Measurements from ENCODE around the gene SLC25A33. TPM values are rescaled to one million over a fixed set of nuclear protein-coding genes. Genes with fewer than 3 reads are reported as not detected.

SLC25A33 gene
- total RNA-seq, 1 donor = 6.7 TPM

GRCh38 chr1:9631613-9632012, 92.3 kb downstream of the SLC25A33 start:
- no peak overlapping the region for H3K4me3 ChIP-seq (ENCODE audit: low read length)
- no peaks in the 10 kb centered on the region for H3K9me3 ChIP-seq (ENCODE audit: low read depth, low read length)
- peaks cover 76% of the 10 kb centered on the region for H3K4me1 ChIP-seq (ENCODE audit: insufficient read depth, low read length)

GRCh38 chr1:9633493-9633892, 94.2 kb downstream of the SLC25A33 start:
- Histone ChIP-seq H3K27me3 (ENCODE audit: insufficient read depth, low read length) (no peaks in the 10 kb centered on the region), H3K4me1 (ENCODE audit: insufficient read depth, low read length) (peaks cover 63% of the 10 kb centered on the region), H3K4me3 (ENCODE audit: low read length) (no peak overlapping the region), H3K9me3 (ENCODE audit: low read depth, low read length) (no peaks in the 10 kb centered on the region)

More at GRCh38 chr1:9631613-9632012, 92.3 kb downstream of the SLC25A33 start:
- H3K27me3 ChIP-seq (ENCODE audit: insufficient read depth, low read length) = no peaks in the 10 kb centered on the region

DNA sequence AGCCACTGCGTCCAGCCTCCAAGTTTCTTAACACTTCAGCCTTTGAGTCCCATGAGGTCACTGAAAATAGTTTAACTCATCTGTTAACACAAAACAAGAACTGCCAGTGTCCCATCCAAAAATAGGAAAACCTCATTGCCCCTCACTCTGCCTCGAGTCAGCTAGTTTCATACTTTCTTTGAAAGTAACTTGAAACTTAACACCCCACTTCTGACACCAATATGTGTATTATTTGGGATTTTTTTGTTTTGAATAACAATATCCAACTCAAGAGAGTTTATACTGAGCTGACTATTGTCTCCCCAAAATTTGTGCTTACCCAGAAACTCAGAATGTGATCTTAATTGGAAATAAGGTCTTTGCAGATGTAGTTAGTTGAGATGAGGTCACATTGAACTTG, 95.3 kb downstream of the SLC25A33 start:
- no peak overlapping the region for H3K4me3 ChIP-seq (ENCODE audit: low read length)
- no peaks in the 10 kb centered on the region for H3K9me3 ChIP-seq (ENCODE audit: low read depth, low read length)
- peaks cover 64% of the 10 kb centered on the region for H3K4me1 ChIP-seq (ENCODE audit: insufficient read depth, low read length)
- no peaks in the 10 kb centered on the region for H3K27me3 ChIP-seq (ENCODE audit: insufficient read depth, low read length)

Other genes with a start within 250 kb of the SLC25A33 start
- gene SPSB1, start 246.6 kb upstream of the SLC25A33 start, total RNA-seq = 0.94 TPM
- 3.3 TPM for gene TMEM201, start 49.4 kb downstream of the SLC25A33 start, total RNA-seq
- 126 TPM for gene PIK3CD, start 112.3 kb downstream of the SLC25A33 start, total RNA-seq